Muscle of leg (tissue), 11 donors: ENCODE results near the gene NDE1. TPM values are rescaled to one million over a fixed set of nuclear protein-coding genes. Genes with fewer than 3 reads are reported as not detected.
"Not testable (repeated sequence)": the region's sequence is repeated elsewhere in the genome, so short reads cannot be mapped to it uniquely, and the experiment has no call there.

Experiments used
- DNase-seq: peaks from one replicate; pipeline ENCODE4 v3.0.0; 2013
- H3K27ac ChIP-seq: one replicate; pipeline ENCODE4 v1.5.1; 2013; ENCODE audit warnings: mild to moderate bottlenecking, low read length, control low read depth
- H3K27me3 ChIP-seq: one replicate; pipeline ENCODE4 v1.6.1; 2013; ENCODE audit warnings: low read length; ENCODE audit not compliant: control insufficient read depth, insufficient read depth
- H3K36me3 ChIP-seq: one replicate; pipeline ENCODE4 v1.6.1; 2013; ENCODE audit warnings: low read length; ENCODE audit not compliant: control insufficient read depth, insufficient read depth
- H3K4me1 ChIP-seq: one replicate; pipeline ENCODE4 v1.6.1; 2013; ENCODE audit warnings: low read length; ENCODE audit not compliant: control insufficient read depth, insufficient read depth
- H3K4me3 ChIP-seq: one replicate; pipeline ENCODE4 v1.5.1; 2013; ENCODE audit warnings: low read length, control low read depth
- H3K9me3 ChIP-seq: replicated peaks from 2 replicates; pipeline ENCODE4 v1.6.1; 2013; ENCODE audit warnings: low read depth, low read length; ENCODE audit not compliant: control insufficient read depth
- WGBS: methylation state at CpG from one replicate; pipeline ENCODE4 v1.1.5; 2013; ENCODE audit warnings: missing lambda C conversion rate; ENCODE audit not compliant: insufficient coverage; 5-methylcytosine and 5-hydroxymethylcytosine counted together
- polyA plus RNA-seq, 8 donors: library from polyadenylated mRNA; unstranded; fragments of 120-200 nt; gene quantifications; one replicate each; pipeline versions ENCODE4 v1.2.1 to v1.2.3, GENCODE V29; 2013; ENCODE audit warnings: inconsistent platforms in 1 of 8, low replicate concordance in 1 of 8; ENCODE audit not compliant: insufficient read length in 8 of 8, insufficient read depth in 1 of 8
- total RNA-seq: library from RNA; stranded (reverse); fragments of 120-200 nt; gene quantifications from one replicate; pipeline ENCODE4 v1.2.4, GENCODE V29; 2013

The NDE1 gene
- total and polyA plus RNA-seq, 9 donors: 13.6 to 38.9 (median 24.1) TPM

- DNase-seq: peak; percentile 99
- Histone ChIP-seq H3K4me1 (peaks cover 7% of the 10 kb centered on the region), H3K9me3 (no peaks in the 10 kb centered on the region), H3K4me3 (peak within 1 kb of the TSS; percentile 95), H3K27me3 (no peaks in the 10 kb centered on the region), H3K36me3 (peaks cover 6% of the 10 kb centered on the region), H3K27ac (peak within 1 kb of the TSS; percentile 99)
- 1% methylated on average over 37 of the region's 58 CpGs for WGBS
Observed at GRCh38 chr16:15643048-15643945, 6.7 kb upstream of the NDE1 start, which contains the start of gene MARF1. Gene MARF1, minus strand, starts transcription at chr16:15643154. Its CDS starts 3,921 bp downstream, at chr16:15639233.

DNA sequence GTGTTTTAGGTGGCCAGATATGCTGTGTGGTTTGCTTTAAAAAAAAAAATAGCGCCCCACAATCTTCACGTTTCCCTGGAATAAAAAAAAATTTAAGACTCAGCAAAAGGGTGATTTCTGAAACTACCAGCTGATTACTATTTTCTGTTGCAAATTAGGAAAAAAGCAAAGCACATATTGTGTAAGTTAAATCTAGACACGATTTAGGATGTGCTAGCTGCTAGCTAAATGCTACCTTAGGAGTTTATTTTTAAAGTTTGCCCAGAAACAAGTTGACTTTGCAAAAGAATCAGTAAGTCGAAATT, 6.1 kb upstream of the NDE1 start:
- WGBS: no CpG with 5 or more reads among the region's 4 CpGs

GRCh38 chr16:15644267-15644961, 5.6 kb upstream of the NDE1 start:
- Histone ChIP-seq H3K27me3 (no peaks in the 10 kb centered on the region), H3K27ac (no peak overlapping the region), H3K9me3 (no peaks in the 10 kb centered on the region), H3K36me3 (no peaks in the 10 kb centered on the region), H3K4me3 (no peak overlapping the region), H3K4me1 (peaks cover 9% of the 10 kb centered on the region)
- WGBS: no CpG with 5 or more reads among the region's 9 CpGs
- DNase-seq: no peak

More for the DNA sequence above, 6.1 kb upstream of the NDE1 start:
- peaks cover 7% of the 10 kb centered on the region for H3K4me1 ChIP-seq
- H3K27ac ChIP-seq: peak overlapping the region; percentile 99
- H3K36me3 ChIP-seq: peaks cover 2% of the 10 kb centered on the region
- H3K9me3 ChIP-seq: no peaks in the 10 kb centered on the region
- peak overlapping the region; percentile 88 for H3K4me3 ChIP-seq
- no peak for DNase-seq
- H3K27me3 ChIP-seq: no peaks in the 10 kb centered on the region

DNA sequence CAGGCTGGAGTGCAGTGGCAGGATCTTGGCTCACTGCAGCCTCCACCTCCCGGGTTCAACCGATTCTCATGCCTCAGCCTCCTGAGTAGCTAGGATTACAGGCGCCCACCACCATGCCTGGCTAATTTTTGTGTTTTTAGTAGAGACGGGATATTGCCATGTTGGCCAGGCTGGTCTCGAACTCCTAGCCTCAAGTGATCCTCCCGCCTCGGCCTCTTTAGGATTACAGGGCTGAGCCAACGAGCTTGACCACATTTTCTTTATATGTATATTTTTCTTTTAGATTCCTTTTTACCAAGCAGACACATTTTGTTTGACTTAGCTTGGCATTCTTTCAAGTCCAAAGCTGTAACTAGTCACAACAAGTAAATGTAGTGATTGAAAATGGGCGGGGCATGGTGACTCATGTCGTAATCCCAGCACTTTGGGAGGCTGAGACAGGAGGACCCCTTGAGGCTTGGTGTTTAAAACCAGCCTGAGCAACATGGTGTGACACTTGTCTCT, 5.0 kb upstream of the NDE1 start:
- not testable (repeated sequence) for DNase-seq, H3K27ac ChIP-seq, H3K36me3 ChIP-seq, H3K27me3 ChIP-seq, H3K4me3 ChIP-seq, H3K9me3 ChIP-seq
- H3K4me1 ChIP-seq: peaks cover 12% of the 10 kb centered on the region
- WGBS: 100% methylated on average over 2 of the region's 10 CpGs

DNA sequence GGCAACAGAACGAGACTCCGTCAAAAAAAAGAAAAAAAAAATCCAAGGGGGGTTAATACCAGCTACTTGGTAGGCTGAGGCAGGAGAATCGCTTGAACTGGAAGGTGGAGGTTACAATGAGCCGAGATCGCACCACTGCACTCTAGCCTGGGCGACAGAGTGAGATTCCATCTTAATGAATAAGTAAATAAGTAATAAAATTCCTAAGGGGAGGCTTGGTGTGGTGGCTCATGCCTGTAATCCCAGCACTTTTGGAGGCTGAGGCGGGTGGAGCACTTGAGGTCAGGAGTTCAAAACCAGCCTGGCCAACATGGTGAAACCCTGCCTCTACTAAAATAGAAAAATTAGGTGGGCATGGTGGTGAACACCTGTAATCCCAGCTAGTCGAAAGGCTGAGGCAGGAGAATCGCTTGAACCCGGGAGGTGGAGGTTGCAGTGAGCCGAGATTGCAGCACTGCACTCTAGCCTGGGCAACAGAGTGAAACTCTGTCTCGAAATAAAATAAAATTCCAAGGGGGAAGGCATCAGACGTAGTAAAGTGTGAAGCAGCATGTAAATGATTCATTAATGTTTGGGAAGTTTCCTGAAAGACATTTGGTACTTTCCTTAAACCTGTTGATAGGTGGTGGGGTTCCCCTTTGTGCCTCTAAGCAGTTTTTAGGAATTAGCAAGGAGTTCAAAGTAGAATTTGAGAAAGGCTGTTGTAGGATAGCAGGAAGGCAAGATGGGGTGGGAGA, 3.3 kb upstream of the NDE1 start:
- peaks cover 18% of the 10 kb centered on the region for H3K4me1 ChIP-seq
- H3K27ac ChIP-seq, H3K36me3 ChIP-seq, H3K27me3 ChIP-seq, DNase-seq, H3K9me3 ChIP-seq, H3K4me3 ChIP-seq: not testable (repeated sequence)
- WGBS: 83% methylated on average over 7 of the region's 13 CpGs

DNA sequence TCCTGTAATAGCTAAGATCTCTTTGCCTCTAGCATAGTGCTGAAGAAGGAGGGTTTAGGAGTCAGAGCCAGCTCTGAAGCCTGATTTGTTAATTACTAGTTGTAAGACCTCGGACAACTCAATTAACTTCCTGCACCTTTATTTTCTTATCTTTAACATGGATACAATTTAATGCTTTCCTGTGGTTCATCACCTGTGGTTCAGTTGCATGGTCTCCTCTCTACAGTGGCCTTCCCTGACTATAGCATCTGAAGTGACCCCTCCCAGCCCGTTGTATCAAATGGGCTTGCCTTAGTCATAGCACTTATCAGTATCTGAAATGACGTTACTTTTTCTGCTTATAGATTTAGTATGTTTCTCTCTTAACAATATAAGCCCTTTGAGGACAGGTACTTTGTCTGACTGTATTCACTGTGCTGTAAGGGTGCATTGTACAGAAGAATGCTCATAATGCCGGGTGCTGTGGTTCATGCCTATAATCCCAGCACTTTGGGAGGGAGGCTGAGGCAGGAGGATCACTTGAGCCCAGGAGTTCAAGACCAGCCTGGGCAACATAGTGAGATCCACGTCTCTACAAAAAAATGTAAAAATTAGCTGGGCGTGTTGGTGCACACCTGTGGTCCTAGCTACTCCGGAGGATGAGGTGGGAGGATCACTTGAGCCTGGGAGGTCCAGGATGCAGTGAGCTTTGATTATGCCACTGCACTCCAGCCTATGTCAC, 2.6 kb upstream of the NDE1 start:
- no peak for DNase-seq
- Histone ChIP-seq H3K4me3 (no peak overlapping the region), H3K27ac (no peak overlapping the region), H3K27me3 (no peaks in the 10 kb centered on the region), H3K36me3 (no peaks in the 10 kb centered on the region), H3K4me1 (peaks cover 15% of the 10 kb centered on the region), H3K9me3 (no peaks in the 10 kb centered on the region)
- 100% methylated on average over 1 of the region's 7 CpGs for WGBS

GRCh38 chr16:15648135-15648730, 1.8 kb upstream of the NDE1 start:
- no peaks in the 10 kb centered on the region for H3K27me3 ChIP-seq
- peaks cover 15% of the 10 kb centered on the region for H3K4me1 ChIP-seq
- no peak overlapping the region for H3K27ac ChIP-seq
- H3K36me3 ChIP-seq: no peaks in the 10 kb centered on the region
- H3K9me3 ChIP-seq: no peaks in the 10 kb centered on the region
- 93% methylated on average over 7 of the region's 9 CpGs for WGBS
- H3K4me3 ChIP-seq: no peak overlapping the region
- no peak for DNase-seq

DNA sequence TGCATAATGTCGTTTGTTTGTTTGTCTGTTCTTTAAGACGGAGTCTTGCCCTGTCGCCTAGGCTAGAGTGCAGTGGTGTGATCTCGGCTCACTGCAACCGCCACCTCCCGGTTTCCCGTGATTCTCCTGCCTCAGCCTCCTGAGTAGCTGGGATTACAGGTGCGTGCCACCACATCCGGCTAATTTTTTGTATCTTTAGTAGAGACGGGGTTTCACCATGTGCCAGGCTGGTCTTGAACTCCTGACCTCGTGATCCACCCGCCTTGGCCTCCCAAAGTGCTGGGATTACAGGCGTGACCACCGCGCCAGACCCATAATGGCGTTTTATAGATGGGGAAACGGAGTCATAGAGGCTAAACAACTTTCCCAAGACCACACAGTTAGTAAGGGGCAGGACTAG, 734 bp upstream of the NDE1 start:
- H3K27ac ChIP-seq: peak overlapping the region; percentile 69
- not testable (repeated sequence) for H3K9me3 ChIP-seq, H3K36me3 ChIP-seq, DNase-seq, H3K27me3 ChIP-seq
- peaks cover 12% of the 10 kb centered on the region for H3K4me1 ChIP-seq
- whole genome bisulfite sequencing: 80% methylated on average over 7 of the region's 17 CpGs
- peak overlapping the region; percentile 49 for H3K4me3 ChIP-seq

DNA sequence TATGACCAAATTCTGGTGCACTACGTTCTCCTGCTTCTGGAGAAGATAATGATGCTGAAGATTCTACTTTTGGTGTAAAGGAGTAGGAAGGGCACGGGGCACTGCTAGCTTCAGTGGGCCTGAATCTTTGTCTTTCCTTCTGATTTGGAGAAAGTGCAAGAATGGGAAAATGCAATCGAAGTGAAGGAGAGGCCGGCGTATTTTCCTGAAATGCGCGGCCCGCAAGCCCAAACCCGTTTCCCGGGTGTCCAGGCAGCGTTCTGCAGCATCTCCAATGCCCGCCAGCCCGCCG, 372 bp upstream of the NDE1 start:
- Histone ChIP-seq H3K27me3 (no peaks in the 10 kb centered on the region), H3K4me1 (peaks cover 12% of the 10 kb centered on the region), H3K27ac (peak overlapping the region; percentile 69), H3K9me3 (no peaks in the 10 kb centered on the region), H3K4me3 (peak overlapping the region; percentile 49), H3K36me3 (no peaks in the 10 kb centered on the region)
- WGBS: 2% methylated on average over 14 of the region's 14 CpGs
- no peak for DNase-seq
